Left lobe of liver (tissue), 2 donors: ENCODE results near the gene NLRP4. TPM values are rescaled to one million over a fixed set of nuclear protein-coding genes. Genes with fewer than 3 reads are reported as not detected.

Experiments
- ATAC-seq: fragments of 200-7000 bp; cut with Tn5 transposase; one replicate; pipeline ENCODE4 v1.9.1; 2020; ENCODE audit warnings: mild to moderate bottlenecking, moderate library complexity
- DNase-seq: peaks from one replicate; pipeline ENCODE4 v3.0.0-alpha.2; 2020; ENCODE audit warnings: low spot score
- total RNA-seq: library from RNA; stranded (reverse); gene quantifications from one replicate; pipeline ENCODE4 v1.2.1, GENCODE V29; 2021
- donor health status: DM: no; HTN: no; CAD: no; lungs with moderate emphysema.
- donor health status: DM: no; HTN: yes; CAD: no.

NLRP4 gene
- not detected for total RNA-seq

DNA sequence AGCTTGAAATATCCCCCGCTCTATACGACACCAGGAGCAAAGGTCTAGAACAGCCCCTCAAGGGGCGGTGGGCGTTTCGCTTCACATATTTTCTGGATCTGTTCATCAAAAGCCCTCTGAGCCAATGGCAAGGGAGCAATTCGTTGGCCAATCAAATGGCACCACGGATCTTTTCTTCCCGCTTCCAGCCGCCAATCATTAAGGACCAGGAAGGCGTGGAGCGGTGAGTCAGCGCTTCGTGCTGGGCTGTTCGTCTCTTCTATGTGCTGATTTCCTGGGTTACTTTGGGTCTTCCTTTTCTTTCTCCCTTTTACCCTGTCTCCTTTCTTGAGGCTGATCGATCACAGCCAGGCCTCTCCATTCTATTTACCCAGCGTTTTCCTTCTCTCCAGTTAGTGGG is at the start of gene NLRP4:
TSS of gene NLRP4 (plus strand) at position 201 of the 400 bp plus-strand sequence. CDS start 15,541 bp downstream, outside the sequence.
- DNase-seq (no peak), ATAC-seq (no peak)

- DNase-seq (no peak), ATAC-seq (no peak)
Measured at GRCh38 chr19:55795021-55795420, 41.3 kb upstream of the NLRP4 start.

DNA sequence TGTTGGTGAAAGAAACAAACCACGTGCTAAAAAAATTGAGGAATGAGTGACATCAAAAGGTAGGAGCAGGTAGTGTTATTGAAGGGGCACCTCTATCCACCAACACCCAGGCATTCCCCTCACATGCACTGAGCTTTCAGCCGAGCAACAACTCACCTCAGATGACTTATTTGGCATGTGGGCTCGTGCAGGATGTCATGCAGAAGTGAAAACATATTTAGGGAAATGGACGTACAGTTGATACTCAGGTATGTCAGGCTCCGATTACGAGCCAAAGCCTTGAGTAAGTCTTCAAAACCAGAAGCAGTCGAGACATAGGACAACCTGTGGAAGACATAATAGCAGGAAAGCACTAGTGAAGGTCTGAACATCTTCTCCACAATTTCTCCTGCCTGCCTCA is 34.9 kb upstream of the NLRP4 start:
- ATAC-seq (no peak), DNase-seq (no peak)

DNA sequence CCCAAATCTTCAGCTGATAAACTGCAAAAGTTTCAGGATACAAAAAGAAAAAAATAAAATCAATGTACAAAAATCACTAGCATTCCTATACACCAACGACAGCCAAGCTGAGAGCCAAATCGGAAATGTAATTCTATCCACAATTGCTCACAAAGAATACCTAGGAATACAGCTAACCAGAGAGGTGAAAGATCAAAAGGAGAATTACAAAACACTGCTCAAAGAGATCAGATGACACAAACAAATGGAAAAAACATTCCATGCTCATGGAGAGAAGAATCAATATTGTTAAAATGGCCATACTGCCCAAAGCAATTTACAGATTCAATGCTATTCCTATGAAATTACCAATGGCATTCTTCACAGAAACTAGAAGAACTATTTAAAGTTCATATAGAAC is 34.1 kb upstream of the NLRP4 start:
- ATAC-seq (peak; percentile 55), DNase-seq (no peak)

DNA sequence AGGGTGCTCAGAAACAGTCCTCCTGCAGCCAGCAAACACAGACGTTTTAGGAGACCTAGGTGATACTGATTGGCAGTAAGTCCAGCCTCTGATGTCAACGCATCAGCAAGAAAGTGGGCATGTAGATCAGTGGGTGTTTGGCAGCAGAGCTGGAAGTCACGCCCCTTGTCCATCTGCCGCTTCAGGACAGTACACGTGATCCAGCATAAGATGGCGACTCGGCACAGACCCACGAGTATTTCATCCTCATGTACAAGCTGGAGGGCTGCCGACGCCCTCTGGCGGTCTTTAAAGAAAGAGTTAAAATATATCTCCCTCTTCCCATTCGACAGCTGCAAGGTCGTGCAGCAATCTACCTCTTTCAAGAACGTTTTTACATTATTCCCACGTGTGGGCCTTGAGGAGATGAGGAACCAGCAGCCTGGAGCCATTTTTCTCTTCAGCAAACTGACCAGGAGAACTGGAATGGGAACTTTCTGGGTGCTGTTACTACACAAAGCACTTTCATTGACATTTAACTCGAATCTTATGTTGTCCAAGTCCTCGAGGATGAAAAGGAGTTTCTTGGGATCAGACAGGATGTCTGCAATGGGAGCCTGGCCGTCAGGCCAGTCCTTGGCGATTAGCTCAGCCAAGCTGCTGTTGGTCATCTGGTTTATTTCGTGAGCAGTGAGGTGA is 26.8 kb upstream of the NLRP4 start:
- peak; percentile 82 for DNase-seq
- ATAC-seq, result peak; percentile 98

- DNase-seq (no peak), ATAC-seq (no peak)
Measured at GRCh38 chr19:55811340-55811739, 25.0 kb upstream of the NLRP4 start.

GRCh38 chr19:55812449-55812848 is 23.9 kb upstream of the NLRP4 start:
- ATAC-seq (no peak), DNase-seq (no peak)

DNA sequence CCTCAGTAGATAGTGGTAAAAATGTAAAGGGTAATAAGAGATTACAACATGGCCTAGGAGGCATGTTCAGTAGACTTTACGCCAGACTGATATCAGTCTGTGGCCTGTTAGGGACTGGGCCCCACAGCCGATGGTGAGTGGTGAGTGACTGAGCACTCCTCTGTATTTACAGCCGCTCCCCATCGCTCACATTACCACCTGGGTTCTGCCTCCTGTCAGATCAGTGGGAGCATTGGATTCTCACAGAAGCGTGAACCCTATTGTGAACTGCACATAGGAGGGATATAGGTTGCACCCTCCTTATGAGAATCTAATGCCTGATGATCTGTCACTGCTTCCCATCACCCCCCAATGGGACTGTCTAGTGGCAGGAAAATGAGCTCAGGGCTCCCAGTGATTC is 22.4 kb upstream of the NLRP4 start:
- ATAC-seq, result no peak
- no peak for DNase-seq

GRCh38 chr19:55820037-55820436 is 16.3 kb upstream of the NLRP4 start:
- no peak for DNase-seq

DNA sequence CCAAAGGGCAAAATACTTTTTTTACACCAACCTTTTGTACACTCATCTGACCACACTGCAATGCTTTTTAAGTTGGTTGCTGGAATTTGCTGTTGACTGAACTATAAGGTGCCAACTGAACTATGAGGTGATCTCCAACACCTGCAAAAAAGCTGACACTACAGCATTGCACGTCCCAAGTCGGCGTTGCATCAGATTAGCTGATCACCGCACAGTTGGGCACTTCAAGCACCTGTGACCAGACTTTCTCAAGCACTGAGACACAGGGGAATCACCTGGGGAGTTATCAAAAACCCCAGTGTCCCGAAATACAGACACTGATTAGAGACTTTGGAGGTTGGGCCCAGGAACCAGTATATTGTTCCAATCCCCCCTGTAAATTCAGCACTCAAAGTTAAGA is 5.7 kb upstream of the NLRP4 start:
- ATAC-seq, result no peak
- no peak for DNase-seq

More at GRCh38 chr19:55820037-55820436, 16.3 kb upstream of the NLRP4 start:
- ATAC-seq, result no peak

- DNase-seq (no peak), ATAC-seq (no peak)
Measured at GRCh38 chr19:55831846-55832245, 4.5 kb upstream of the NLRP4 start, which contains the start of gene NLRP11. Gene NLRP11, minus strand, starts transcription at chr19:55831999. Its CDS starts 13,825 bp downstream, at chr19:55818174.

DNA sequence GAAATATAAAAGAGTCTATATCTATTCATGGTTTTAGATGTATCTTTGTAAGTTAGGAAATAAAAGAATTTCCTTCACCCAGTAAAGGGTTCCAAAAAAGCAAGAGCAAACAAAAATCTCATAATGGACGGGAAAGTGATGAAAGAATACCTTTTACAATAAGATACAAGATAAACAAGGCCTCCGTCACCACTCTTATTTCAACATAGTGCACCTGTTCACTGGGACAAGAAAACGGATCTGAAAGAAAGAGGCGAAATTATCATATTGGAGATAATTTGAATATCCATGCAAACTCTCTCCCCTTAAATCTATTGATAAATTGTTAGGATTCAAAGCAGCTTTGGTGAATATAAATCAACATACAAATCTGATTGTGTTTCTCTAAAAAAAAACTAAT is 3.7 kb upstream of the NLRP4 start:
- no peak for DNase-seq
- no peak for ATAC-seq

GRCh38 chr19:55838251-55838650 is 1.9 kb downstream of the NLRP4 start:
- DNase-seq (no peak), ATAC-seq (no peak)

- DNase-seq (no peak), ATAC-seq (no peak)
Measured at GRCh38 chr19:55838906-55839305, 2.6 kb downstream of the NLRP4 start.

DNA sequence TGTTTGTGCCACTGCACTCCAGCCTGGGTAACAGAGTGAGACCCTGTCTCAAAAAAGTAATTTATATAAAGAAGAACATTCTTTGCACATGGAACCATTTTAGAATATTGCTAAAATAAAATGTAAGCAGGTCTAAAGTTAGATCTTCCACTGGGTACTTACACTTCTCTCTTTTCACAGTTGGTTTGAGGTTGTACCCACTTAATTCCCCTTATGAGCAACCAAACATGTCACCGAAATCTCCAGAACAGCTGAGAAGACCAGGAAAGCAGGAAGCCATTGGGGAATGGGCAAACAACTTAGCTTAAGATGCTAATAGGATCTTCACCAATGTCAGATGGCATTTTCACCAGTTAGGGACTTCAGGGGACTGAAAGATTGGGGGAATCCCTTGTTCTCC is 18.8 kb downstream of the NLRP4 start:
- no peak for DNase-seq
- no peak for ATAC-seq

- ATAC-seq (no peak), DNase-seq (no peak)
Measured at GRCh38 chr19:55857149-55857548, 20.8 kb downstream of the NLRP4 start.

DNA sequence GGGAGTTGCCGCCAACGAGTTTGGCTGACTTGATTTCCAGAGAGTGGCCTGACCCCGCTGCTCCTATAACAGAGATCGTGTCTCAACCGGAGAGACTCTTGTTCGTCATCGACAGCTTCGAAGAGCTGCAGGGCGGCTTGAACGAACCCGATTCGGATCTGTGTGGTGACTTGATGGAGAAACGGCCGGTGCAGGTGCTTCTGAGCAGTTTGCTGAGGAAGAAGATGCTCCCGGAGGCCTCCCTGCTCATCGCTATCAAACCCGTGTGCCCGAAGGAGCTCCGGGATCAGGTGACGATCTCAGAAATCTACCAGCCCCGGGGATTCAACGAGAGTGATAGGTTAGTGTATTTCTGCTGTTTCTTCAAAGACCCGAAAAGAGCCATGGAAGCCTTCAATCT is 21.6 kb downstream of the NLRP4 start:
- ATAC-seq (no peak), DNase-seq (no peak)

GRCh38 chr19:55858401-55858800 is 22.1 kb downstream of the NLRP4 start:
- DNase-seq (no peak), ATAC-seq (no peak)

DNA sequence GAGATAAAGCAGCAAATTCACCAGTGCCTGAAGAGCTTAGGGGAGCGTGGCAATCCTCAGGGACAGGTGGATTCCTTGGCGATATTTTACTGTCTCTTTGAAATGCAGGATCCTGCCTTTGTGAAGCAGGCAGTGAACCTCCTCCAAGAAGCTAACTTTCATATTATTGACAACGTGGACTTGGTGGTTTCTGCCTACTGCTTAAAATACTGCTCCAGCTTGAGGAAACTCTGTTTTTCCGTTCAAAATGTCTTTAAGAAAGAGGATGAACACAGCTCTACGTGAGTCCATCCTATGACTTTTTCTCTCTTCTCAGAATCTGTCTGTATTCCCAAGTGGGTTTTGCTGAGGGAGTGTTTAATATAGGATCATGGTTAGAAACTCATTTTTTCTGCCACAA is 22.6 kb downstream of the NLRP4 start:
- no peak for DNase-seq
- no peak for ATAC-seq

- ATAC-seq, result no peak
- DNase-seq, result no peak
Measured at GRCh38 chr19:55866521-55866920, 30.2 kb downstream of the NLRP4 start.

DNA sequence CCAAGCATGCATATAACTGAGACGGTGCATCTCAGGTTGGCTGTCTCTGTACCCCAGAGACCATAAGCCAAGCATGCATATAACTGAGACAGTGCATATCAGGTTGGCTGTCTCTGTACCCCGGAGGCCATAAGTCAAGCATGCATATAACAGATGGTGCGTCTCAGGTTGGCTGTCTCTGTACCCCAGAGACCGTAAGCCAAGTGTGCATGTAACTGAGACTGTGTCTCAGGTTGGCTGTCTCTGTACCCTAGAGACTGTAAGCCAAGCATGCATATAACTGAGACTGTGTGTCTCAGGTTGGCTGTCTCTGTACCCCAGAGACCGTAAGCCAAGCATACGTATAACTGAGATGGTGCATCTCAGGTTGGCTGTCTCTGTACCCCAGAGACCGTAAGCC is 30.8 kb downstream of the NLRP4 start:
- DNase-seq, result no peak

GRCh38 chr19:55870736-55871135 is 34.4 kb downstream of the NLRP4 start:
- DNase-seq (no peak), ATAC-seq (no peak)

More for the DNA sequence above, 30.8 kb downstream of the NLRP4 start:
- no peak for ATAC-seq

DNA sequence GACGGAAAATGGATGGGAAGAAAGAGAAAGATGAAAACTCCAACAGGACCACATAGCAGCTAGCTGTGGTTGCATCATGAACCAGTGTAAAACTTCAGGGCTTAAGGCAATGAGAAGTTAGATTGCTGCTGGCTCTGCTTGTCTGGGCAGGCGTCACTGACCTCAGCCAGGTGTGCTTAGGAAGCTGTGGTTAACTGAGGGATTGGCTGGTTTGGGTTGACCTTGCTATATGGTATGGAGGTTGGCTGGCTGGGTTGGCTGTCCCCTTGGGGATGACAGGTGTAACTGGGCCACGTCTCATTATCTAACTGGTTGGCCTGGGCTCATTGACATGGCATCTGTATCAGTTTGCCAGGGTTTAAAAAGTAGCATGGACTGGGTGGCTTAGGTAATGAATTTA is 40.9 kb downstream of the NLRP4 start:
- DNase-seq (no peak), ATAC-seq (no peak)
